Esophagus (tissue), 2 donors: ENCODE measurements around the gene ARHGAP32. TPM values are rescaled to one million over a fixed set of nuclear protein-coding genes. Genes with fewer than 3 reads are reported as not detected.

Source experiments
- H3K27ac ChIP-seq, 2 donors: one replicate each; pipeline ENCODE4 v1.5.1; 2013; ENCODE audit warnings: low read depth in 2 of 2, mild to moderate bottlenecking in 2 of 2, inconsistent platforms in 1 of 2, low read length in 1 of 2, moderate library complexity in 1 of 2
- H3K27me3 ChIP-seq, 2 donors: one replicate each; pipeline ENCODE4 v1.6.1; 2013; ENCODE audit warnings: low read length in 2 of 2, control low read depth in 1 of 2, mild to moderate bottlenecking in 1 of 2; ENCODE audit not compliant: insufficient read depth in 2 of 2, control insufficient read depth in 1 of 2
- H3K36me3 ChIP-seq, 2 donors: one replicate each; pipeline ENCODE4 v1.6.1; 2013; ENCODE audit warnings: low read length in 1 of 2; ENCODE audit not compliant: control insufficient read depth in 2 of 2, insufficient read depth in 2 of 2
- H3K4me1 ChIP-seq, 2 donors: one replicate each; pipeline ENCODE4 v1.6.1; 2013; ENCODE audit warnings: low read length in 1 of 2; ENCODE audit not compliant: control insufficient read depth in 2 of 2, insufficient read depth in 2 of 2
- H3K4me3 ChIP-seq, 2 donors: one replicate each; pipeline ENCODE4 v1.5.1; 2013; ENCODE audit warnings: low read length in 2 of 2, mild to moderate bottlenecking in 2 of 2, low read depth in 1 of 2, moderate library complexity in 1 of 2
- H3K9me3 ChIP-seq, 2 donors: one replicate each; pipeline ENCODE4 v1.6.1; 2013; ENCODE audit warnings: mild to moderate bottlenecking in 2 of 2, low read depth in 1 of 2, low read length in 1 of 2, moderate library complexity in 1 of 2; ENCODE audit not compliant: control insufficient read depth in 2 of 2, insufficient read depth in 1 of 2
- WGBS, 2 donors: extraction: QIAGEN DNeasy Blood & Tissue Kit; methylation state at CpG; one replicate each; pipeline ENCODE4 v1.1.7; 2013; 5-methylcytosine and 5-hydroxymethylcytosine counted together
- polyA plus RNA-seq, 2 donors: library from polyadenylated mRNA; stranded (reverse); fragments of 200-250 nt; gene quantifications; one replicate each; pipeline ENCODE4 v1.2.3, GENCODE V29; 2013
- donor health status: healthy with polysubstance abuse.
- donor health status: Bipolar disorder and iron deficiency.

The ARHGAP32 gene
- polyA plus RNA-seq, 2 donors = 17.8 to 18.9 TPM

DNA sequence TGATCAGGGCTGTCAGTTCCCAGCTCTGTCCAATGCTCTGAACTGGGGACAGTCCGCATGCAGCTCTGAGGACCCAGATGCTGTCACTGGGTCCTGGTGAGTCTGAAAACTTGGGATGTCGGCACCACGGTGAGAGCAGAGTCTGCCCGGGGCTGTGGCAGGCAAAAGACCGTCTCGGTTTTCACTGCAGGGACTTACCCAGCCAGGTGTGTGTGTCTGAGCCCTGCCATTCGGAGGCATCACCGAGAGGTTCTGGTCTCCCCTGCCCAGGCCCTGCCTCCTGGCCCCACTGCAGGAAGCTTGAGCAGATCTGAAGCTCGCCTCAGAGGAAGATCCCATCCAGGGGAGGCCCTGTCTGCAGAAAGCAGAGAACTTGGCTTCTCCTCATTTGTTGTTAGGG, 254.6 kb downstream of the ARHGAP32 start:
- Histone ChIP-seq H3K4me3 (no peak overlapping the region), H3K27me3 (no peaks in the 10 kb centered on the region), H3K36me3 (peaks cover 0 to 7% of the 10 kb centered on the region in 2 donors), H3K4me1 (peaks cover 0 to 17% of the 10 kb centered on the region in 2 donors), H3K9me3 (no peaks in the 10 kb centered on the region), H3K27ac (no peak overlapping the region)
- 61 to 77% methylated on average over 9 of the region's 9 CpGs for WGBS, 2 donors

DNA sequence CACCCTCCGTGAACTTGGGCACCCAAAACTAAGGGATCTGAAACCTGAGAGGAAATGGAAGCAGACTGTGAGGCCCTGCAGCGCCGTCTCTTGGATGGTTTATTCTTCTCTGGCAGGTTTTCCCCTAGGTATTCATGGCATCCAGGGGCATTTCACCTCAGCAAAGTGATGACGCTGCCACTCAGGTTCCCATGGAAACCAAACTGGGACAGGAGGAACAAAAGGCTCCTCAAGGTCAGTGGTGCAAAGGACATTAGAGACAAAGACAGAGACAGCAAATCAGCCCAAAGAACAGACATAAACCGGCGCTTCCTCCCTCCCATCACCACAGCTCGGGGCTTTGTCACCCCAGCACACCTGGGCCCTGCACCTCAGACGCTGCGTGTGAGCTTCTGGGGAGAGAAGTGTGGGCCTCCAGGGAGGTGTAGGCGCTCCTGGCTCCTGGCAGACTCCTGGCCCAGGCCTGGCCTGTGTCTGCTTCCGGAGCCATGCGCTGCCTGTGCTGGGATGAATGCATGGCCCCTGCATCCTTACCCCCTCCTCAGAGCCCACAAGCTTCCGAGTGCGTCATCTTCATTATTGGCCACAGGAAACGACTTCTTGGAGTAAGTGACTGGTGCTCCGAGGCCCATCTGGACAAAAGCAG, 255.4 kb downstream of the ARHGAP32 start:
- no peaks in the 10 kb centered on the region for H3K9me3 ChIP-seq

DNA sequence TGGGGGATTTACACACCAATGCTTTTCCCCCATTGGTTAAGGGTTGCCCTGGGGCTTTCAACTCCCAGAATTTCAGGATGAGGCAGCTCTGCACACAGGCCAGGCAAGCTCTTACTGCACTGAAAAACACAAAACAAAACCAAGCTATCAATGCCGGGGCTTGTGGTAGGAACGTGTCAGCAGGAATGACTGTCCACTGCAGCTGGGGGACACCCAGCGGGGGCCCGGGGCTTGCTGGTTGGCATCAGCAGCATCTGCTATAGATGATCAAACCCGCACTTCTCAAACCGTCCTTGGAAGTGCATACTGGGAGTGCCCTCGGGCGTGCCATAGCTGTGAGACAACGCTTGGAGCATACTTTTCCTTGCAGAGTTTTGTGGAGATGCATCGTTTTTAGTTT, 257.2 kb downstream of the ARHGAP32 start:
- Histone ChIP-seq H3K27me3 (no peaks in the 10 kb centered on the region), H3K9me3 (peaks cover 0 to 4% of the 10 kb centered on the region in 2 donors), H3K4me3 (no peak overlapping the region), H3K4me1 (peaks cover 0 to 8% of the 10 kb centered on the region in 2 donors), H3K27ac (no peak overlapping the region), H3K36me3 (peaks cover 0 to 7% of the 10 kb centered on the region in 2 donors)
- 83% methylated on average over 10 of the region's 10 CpGs for WGBS, 2 donors

More for the DNA sequence above, 255.4 kb downstream of the ARHGAP32 start:
- Histone ChIP-seq H3K36me3 (peaks cover 0 to 7% of the 10 kb centered on the region in 2 donors), H3K27me3 (no peaks in the 10 kb centered on the region), H3K4me3 (no peak overlapping the region), H3K27ac (no peak overlapping the region), H3K4me1 (peaks cover 0 to 16% of the 10 kb centered on the region in 2 donors)
- 71 to 76% methylated on average over 16 of the region's 16 CpGs for WGBS, 2 donors

DNA sequence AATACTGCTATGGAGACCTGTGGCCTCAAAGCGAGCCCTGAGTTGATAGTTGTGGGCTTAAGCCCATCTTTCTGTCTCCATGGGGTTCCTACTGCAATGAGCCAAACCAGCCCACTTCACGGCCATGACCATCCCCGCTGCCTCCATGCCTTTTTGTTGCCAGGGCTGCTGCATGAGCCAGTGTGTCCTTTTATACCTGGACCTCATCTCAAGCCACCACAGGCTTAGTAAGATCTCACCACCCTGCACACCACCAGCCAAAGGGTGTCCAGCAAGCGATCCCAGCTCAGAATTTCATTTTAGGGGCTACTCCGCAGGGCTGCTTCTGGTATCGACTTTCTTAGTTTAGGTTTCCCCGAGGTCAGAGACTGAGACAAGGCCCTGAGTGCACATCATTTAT, 257.8 kb downstream of the ARHGAP32 start:
- H3K4me3 ChIP-seq = no peak overlapping the region
- peaks cover 0 to 6% of the 10 kb centered on the region in 2 donors for H3K4me1 ChIP-seq
- WGBS, 2 donors = 94% methylated on average over 7 of the region's 7 CpGs
- H3K27me3 ChIP-seq = no peaks in the 10 kb centered on the region
- H3K9me3 ChIP-seq = peaks cover 0 to 4% of the 10 kb centered on the region in 2 donors
- H3K36me3 ChIP-seq = peaks cover 0 to 7% of the 10 kb centered on the region in 2 donors
- H3K27ac ChIP-seq = no peak overlapping the region

DNA sequence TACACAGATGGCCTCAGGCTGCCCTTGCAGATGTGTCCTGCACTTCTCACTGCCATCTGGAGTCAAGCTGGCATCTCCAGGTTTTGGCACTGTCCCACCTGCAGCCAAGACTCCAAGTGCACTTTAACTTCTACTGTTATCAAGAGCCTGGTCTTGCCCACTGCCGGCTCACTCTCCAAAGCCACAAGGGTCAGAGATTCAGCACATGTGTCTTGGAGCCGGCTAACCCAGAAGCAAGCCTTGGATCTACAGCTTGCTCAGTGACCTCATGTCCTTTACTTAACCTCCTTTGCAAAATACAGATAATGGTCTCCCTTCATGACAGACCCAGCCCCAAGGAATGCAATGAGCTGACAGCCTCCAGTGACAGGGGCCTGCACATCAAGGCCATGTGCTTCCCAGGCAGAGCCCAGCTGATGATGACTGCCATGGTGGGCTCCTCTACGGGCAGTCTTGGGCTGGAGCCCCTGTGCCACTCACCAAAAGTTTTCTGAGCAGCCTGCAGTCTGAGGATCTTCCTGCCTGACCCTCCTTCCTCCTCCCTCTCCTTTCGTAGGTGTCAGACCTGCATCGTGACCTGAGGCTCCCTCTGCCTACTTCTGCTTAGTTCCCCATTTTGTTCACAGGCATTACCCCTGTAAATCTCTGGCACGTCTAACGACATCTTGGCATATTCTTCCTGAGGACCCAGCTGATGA, 258.5 kb downstream of the ARHGAP32 start:
- peaks cover 0 to 7% of the 10 kb centered on the region in 2 donors for H3K36me3 ChIP-seq
- peaks cover 0 to 4% of the 10 kb centered on the region in 2 donors for H3K9me3 ChIP-seq
- peaks cover 0 to 2% of the 10 kb centered on the region in 2 donors for H3K4me1 ChIP-seq
- WGBS, 2 donors = 69 to 82% methylated on average over 7 of the region's 7 CpGs
- no peaks in the 10 kb centered on the region for H3K27me3 ChIP-seq
- H3K27ac ChIP-seq = no peak overlapping the region
- H3K4me3 ChIP-seq = no peak overlapping the region

DNA sequence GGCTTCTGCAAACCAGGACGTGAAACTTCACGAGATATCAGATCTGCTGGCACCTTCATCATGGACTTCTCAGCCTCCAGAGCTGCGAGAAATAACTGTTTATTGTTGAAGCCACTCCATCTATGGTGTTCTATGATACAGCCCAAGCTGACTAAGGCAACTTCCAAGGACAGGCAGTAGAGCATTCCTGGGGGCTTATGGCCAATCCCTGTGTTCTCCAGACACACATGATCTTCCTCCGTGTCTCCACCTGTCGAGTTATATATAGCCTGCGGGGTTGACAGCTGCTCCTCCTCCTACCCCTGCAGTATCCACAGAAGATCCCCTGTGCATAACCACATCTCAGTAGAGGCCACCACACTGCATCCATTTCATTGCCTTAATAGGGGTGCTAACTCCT, 260.5 kb downstream of the ARHGAP32 start:
- no peak overlapping the region for H3K4me3 ChIP-seq
- H3K9me3 ChIP-seq = peaks cover 0 to 4% of the 10 kb centered on the region in 2 donors
- peaks cover 0 to 3% of the 10 kb centered on the region in 2 donors for H3K36me3 ChIP-seq
- no peaks in the 10 kb centered on the region for H3K4me1 ChIP-seq
- no peaks in the 10 kb centered on the region for H3K27me3 ChIP-seq
- H3K27ac ChIP-seq = no peak overlapping the region
- WGBS, 2 donors = 64 to 78% methylated on average over 6 of the region's 6 CpGs

DNA sequence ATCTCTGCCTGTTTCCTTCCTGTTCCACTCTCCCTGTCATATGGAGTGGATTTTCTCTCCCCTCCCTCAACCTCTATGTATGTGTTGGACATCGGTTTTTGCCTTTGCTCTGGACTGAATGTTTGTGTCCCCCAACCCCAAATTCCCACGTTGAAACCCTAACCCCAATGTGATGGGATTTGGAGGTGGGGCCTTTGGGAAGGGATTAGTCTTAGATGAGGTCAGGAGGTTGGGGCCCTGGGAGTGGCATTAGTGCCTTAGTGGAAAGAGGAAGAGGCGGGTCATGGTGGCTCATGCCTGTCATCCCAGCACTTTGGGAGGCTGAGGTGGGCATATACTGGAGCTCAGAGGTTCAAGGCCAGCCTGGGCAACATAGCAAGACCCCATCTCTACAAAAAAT, 261.1 kb downstream of the ARHGAP32 start:
- H3K9me3 ChIP-seq = peaks cover 0 to 4% of the 10 kb centered on the region in 2 donors
- H3K36me3 ChIP-seq = peaks cover 0 to 2% of the 10 kb centered on the region in 2 donors
- no peak overlapping the region for H3K27ac ChIP-seq
- no peaks in the 10 kb centered on the region for H3K4me1 ChIP-seq
- 74 to 82% methylated on average over 3 of the region's 3 CpGs for WGBS, 2 donors
- H3K27me3 ChIP-seq = no peaks in the 10 kb centered on the region
- no peak overlapping the region for H3K4me3 ChIP-seq

DNA sequence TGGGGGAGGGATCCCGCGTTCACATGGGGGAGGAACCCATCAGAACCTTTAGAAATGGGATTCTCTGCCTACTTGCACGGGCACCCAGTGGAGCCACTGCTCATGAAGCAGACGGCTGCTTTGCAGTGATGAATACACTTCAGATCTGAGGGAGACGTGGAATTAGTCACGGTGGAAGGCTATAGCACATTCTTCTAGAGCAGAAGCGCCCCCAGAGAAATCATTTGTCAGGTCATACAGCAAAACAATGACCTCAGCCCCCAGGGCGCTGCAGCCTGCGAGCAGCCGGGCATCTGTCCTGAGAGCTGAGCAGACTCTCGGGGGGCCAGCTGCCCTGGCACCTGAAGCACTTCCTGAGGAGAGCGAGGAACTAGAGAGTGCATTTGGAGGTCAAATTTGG, 262.1 kb downstream of the ARHGAP32 start:
- Histone ChIP-seq H3K27ac (no peak overlapping the region), H3K27me3 (no peaks in the 10 kb centered on the region), H3K4me3 (no peak overlapping the region), H3K9me3 (peaks cover 0 to 4% of the 10 kb centered on the region in 2 donors), H3K36me3 (peaks cover 0 to 2% of the 10 kb centered on the region in 2 donors), H3K4me1 (no peaks in the 10 kb centered on the region)
- 50 to 58% methylated on average over 12 of the region's 12 CpGs for WGBS, 2 donors

DNA sequence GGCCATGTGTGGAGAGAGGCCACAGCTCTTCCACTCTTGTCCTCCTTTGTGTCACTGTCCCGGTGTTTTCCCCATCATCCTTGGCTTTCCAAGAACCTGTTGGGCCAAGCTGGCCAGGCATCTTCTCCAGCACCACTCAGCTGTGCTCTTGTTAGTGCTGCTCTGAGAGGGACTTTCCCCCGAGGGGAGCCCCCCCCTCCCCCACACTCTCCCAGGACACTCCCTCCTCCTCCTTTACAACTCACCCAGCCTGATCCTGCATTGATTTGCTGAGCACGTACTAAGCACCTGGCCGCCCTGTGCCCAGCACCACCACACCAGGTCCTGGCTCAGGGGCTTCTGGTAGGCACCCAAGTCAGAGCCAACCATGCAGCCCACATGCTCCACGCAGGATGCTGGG, 262.7 kb downstream of the ARHGAP32 start:
- H3K27ac ChIP-seq = no peak overlapping the region
- WGBS, 2 donors = 59% methylated on average over 5 of the region's 5 CpGs

More for the DNA sequence above, 262.7 kb downstream of the ARHGAP32 start:
- H3K27me3 ChIP-seq = no peaks in the 10 kb centered on the region
- peaks cover 0 to 4% of the 10 kb centered on the region in 2 donors for H3K9me3 ChIP-seq
- no peaks in the 10 kb centered on the region for H3K36me3 ChIP-seq
- no peak overlapping the region for H3K4me3 ChIP-seq
- H3K4me1 ChIP-seq = no peaks in the 10 kb centered on the region
